ENCODE data around the gene KAT2B. TPM values are rescaled to one million over a fixed set of nuclear protein-coding genes. Genes with fewer than 3 reads are reported as not detected.
A peak's percentile ranks its signal among the peaks of the same experiment; 100 is the strongest.

KAT2B gene
- total RNA-seq, 4 donors from 2014 or later = 39.4 to 87.3 (median 61.1) TPM

GRCh38 chr3:20083953-20084352 lies 43.7 kb downstream of the KAT2B start:
- TF ChIP-seq POLR2A (IDR thresholded peaks at IDR 0.05) (no peak), CTCF (IDR thresholded peaks at IDR 0.05 in 4 of 5, conservative IDR thresholded peaks at IDR 0.05 in 1 of 5) (no peak)
- H3K27me3 ChIP-seq = no peaks in the 10 kb centered on the region
- H3K4me3 ChIP-seq = no peak overlapping the region
- ATAC-seq (no peak), DNase-seq (no peak)
- intact Hi-C loops (cut with DNase I; ENCODE audit: low total_unique reads) = no loop called here
- H3K9me3 ChIP-seq = no peaks in the 10 kb centered on the region
- no peaks in the 10 kb centered on the region for H3K36me3 ChIP-seq
- H3K4me1 ChIP-seq = peaks cover 21 to 25% of the 10 kb centered on the region in 2 donors
- in situ Hi-C loops (cut with MboI; ENCODE audit: low sequenced_read_pairs in 4 of 4) = no loop called here
- peak overlapping the region in 3 of 4 donors; percentile 2 to 45 (median 14) for H3K27ac ChIP-seq

DNA sequence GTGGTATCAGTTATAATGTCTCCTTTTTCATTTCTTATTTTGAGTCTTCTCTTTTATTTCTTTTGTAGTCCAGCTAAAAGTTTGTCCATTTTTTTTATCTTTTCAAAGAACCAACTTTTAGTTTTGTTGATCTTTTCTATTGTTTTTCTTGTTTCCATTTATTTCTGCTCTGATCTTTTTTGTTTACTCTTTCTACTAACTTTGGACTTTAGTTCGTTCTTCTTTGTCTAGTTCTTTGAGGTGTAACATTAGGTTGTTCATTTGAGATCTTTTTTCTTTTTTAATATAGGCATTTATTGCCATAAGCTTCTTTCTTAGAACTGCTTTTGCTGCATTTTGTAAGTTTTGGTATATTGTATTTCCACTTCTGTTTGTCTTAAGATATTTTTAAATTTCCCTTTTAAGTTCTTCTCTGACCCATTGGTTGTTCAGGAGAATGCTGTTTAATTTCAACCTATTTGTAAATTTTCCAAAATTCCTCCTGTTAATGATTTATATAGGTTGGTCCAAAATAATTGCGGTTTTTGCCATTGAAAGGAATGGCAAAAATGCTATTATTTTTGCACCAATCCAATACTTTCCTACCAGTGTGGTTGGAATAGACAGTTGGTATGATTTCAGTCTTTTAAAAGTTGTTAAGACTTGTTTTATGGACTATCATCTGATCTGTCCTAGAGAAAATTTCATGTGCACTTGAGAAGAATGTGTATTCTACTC lies 51.2 kb downstream of the KAT2B start:
- H3K4me3 ChIP-seq = no peak overlapping the region
- no peak for ATAC-seq
- no peaks in the 10 kb centered on the region for H3K27me3 ChIP-seq
- no peak for DNase-seq
- intact Hi-C loops (cut with DNase I; ENCODE audit: low total_unique reads) = no loop called here
- H3K36me3 ChIP-seq = peaks cover 0 to 7% of the 10 kb centered on the region in 2 donors
- TF ChIP-seq POLR2A (IDR thresholded peaks at IDR 0.05) (no peak), CTCF (IDR thresholded peaks at IDR 0.05 in 4 of 5, conservative IDR thresholded peaks at IDR 0.05 in 1 of 5) (no peak)
- in situ Hi-C loops (cut with MboI; ENCODE audit: low sequenced_read_pairs in 4 of 4) = no loop called here
- peaks cover 6 to 8% of the 10 kb centered on the region in 2 donors for H3K4me1 ChIP-seq
- H3K9me3 ChIP-seq = no peaks in the 10 kb centered on the region
- H3K27ac ChIP-seq = no peak overlapping the region

DNA sequence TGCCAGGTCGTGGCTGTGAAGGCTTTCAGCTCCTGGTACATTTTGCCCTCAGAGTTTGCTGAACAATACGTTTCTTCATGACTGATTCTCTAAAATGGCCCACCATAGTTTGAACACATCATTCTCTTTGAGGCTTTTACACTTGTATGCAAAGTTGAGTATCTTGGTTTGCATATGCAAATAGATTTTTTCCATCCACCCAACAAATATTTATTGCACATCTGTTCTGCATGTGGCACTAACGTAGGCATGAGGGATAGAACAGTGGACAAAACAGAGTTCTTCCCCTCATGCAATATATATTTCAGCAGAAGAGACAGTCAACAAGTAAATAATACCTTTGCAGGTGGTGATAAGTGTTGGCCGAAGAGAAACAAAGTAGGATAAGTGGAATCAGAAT lies 55.2 kb downstream of the KAT2B start:
- H3K4me3 ChIP-seq = no peak overlapping the region
- H3K9me3 ChIP-seq = no peaks in the 10 kb centered on the region
- H3K36me3 ChIP-seq = no peaks in the 10 kb centered on the region
- in situ Hi-C loops (cut with MboI; ENCODE audit: low sequenced_read_pairs in 4 of 4) = no loop called here
- intact Hi-C loops (cut with DNase I; ENCODE audit: low total_unique reads) = no loop called here
- no peak overlapping the region for H3K27ac ChIP-seq
- DNase-seq (no peak), ATAC-seq (no peak)
- no peaks in the 10 kb centered on the region for H3K27me3 ChIP-seq
- H3K4me1 ChIP-seq = peaks cover 12 to 15% of the 10 kb centered on the region in 2 donors
- no peak for TF ChIP-seq POLR2A (IDR thresholded peaks at IDR 0.05)
- TF ChIP-seq CTCF (IDR thresholded peaks at IDR 0.05 in 4 of 5, conservative IDR thresholded peaks at IDR 0.05 in 1 of 5) = no peak

DNA sequence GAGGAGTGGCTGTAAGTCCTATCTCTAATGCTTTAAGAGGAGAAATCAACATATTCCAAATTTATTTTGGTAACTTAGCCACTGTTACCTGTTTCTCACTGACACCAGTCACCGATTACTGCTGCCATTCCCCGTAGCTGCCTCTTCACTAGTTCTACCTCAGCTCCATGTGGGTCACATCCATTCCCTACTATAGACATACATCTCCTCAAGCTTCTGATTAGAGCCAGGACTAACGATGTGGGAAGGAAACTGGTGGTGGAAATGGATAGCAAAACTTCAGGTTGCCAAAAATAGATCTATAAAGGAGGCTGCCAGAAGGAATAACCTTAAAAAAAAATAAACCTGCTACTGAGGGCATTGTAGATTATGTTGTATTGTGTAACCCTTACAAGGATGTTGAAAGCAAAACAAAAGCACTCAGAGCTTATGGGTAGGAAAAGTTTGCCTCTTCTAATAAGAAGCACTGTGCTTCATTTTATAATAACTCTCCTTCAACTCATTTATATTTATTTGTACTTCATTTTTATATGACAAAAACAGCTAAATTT lies 56.0 kb downstream of the KAT2B start:
- Histone ChIP-seq H3K4me3 (no peak overlapping the region), H3K9me3 (no peaks in the 10 kb centered on the region), H3K36me3 (no peaks in the 10 kb centered on the region), H3K4me1 (peaks cover 12 to 15% of the 10 kb centered on the region in 2 donors), H3K27ac (peak overlapping the region in 3 of 4 donors; percentile 14 to 32 (median 30)), H3K27me3 (no peaks in the 10 kb centered on the region)
- TF ChIP-seq CTCF (IDR thresholded peaks at IDR 0.05 in 4 of 5, conservative IDR thresholded peaks at IDR 0.05 in 1 of 5) (no peak), POLR2A (IDR thresholded peaks at IDR 0.05) (no peak)
- in situ Hi-C loops (cut with MboI; ENCODE audit: low sequenced_read_pairs in 4 of 4) (no loop called here), intact Hi-C loops (cut with DNase I; ENCODE audit: low total_unique reads) (no loop called here)
- ATAC-seq (peak in 1 of 2 donors; percentile 86), DNase-seq (no peak)
